GM23338 (cell line): Measurements from ENCODE around the gene RPP21. TPM values are rescaled to one million over a fixed set of nuclear protein-coding genes. Genes with fewer than 3 reads are reported as not detected.

Source experiments
- ATAC-seq: fragments of 200-7000 bp; cut with Tn5 transposase; 3 replicates; pipeline ENCODE4 v1.9.1; 2020
- DNase-seq: peaks from one replicate; pipeline ENCODE4 v3.0.0-alpha.2; 2015; ENCODE audit warnings: low spot score
- H2AFZ ChIP-seq: fragments of 200-600 bp; sonication (generic); 2 replicates; pipeline ENCODE4 v1.8.0; 2016; ENCODE audit warnings: antibody characterized with exemption, mild to moderate bottlenecking, moderate library complexity
- H3F3A ChIP-seq: fragments of 200-600 bp; sonication (generic); replicated peaks from 2 replicates; pipeline ENCODE4 v1.8.0; 2017; ENCODE audit warnings: antibody characterized with exemption, mixed run types, low read depth
- H3K27ac ChIP-seq: fragments of 200-600 bp; sonication (generic); 2 replicates; pipeline ENCODE4 v1.6.1; 2016; ENCODE audit warnings: low read depth
- H3K27me3 ChIP-seq: fragments of 200-600 bp; sonication (generic); 2 replicates; pipeline ENCODE4 v1.8.0; 2016; ENCODE audit warnings: mild to moderate bottlenecking, mixed run types, moderate library complexity; ENCODE audit not compliant: insufficient read depth
- H3K36me3 ChIP-seq: fragments of 200-600 bp; sonication (generic); 2 replicates; pipeline ENCODE4 v1.8.0; 2016; ENCODE audit warnings: mild to moderate bottlenecking; ENCODE audit not compliant: insufficient read depth
- H3K4me1 ChIP-seq: fragments of 200-600 bp; sonication (generic); 2 replicates; pipeline ENCODE4 v1.8.0; 2016; ENCODE audit warnings: mild to moderate bottlenecking, moderate library complexity; ENCODE audit not compliant: insufficient read depth
- H3K4me2 ChIP-seq: fragments of 200-600 bp; sonication (generic); 2 replicates; pipeline ENCODE4 v1.7.1; 2017; ENCODE audit warnings: mixed run types
- H3K4me3 ChIP-seq: fragments of 200-600 bp; sonication (generic); 2 replicates; pipeline ENCODE4 v1.6.1; 2016; ENCODE audit warnings: mixed run types
- H3K79me2 ChIP-seq: fragments of 200-600 bp; sonication (generic); replicated peaks from 2 replicates; pipeline ENCODE4 v1.8.0; 2017; ENCODE audit warnings: mild to moderate bottlenecking; ENCODE audit not compliant: insufficient read depth
- H3K9me2 ChIP-seq: fragments of 200-600 bp; sonication (generic); 2 replicates; pipeline ENCODE4 v1.8.0; 2017; ENCODE audit not compliant: insufficient read depth
- H4K20me1 ChIP-seq: fragments of 200-600 bp; sonication (generic); replicated peaks from 2 replicates; pipeline ENCODE4 v1.8.0; 2017; ENCODE audit warnings: mild to moderate bottlenecking; ENCODE audit not compliant: insufficient read depth
- H3K27ac Mint-ChIP-seq: 2 replicates; pipeline ENCODE4 v1.8.0; 2020; ENCODE audit warnings: inconsistent platforms, mild to moderate bottlenecking, moderate library complexity, mixed read lengths
- H3K27me3 Mint-ChIP-seq: 3 replicates; pipeline ENCODE4 v1.8.0; 2022; ENCODE audit warnings: low read depth, mild to moderate bottlenecking, moderate library complexity, mixed read lengths, inconsistent platforms; ENCODE audit not compliant: insufficient read depth, poor library complexity
- H3K36me3 Mint-ChIP-seq: 3 replicates; pipeline ENCODE4 v1.8.0; 2021; ENCODE audit warnings: low read depth, mild to moderate bottlenecking, inconsistent platforms, moderate library complexity, mixed read lengths
- H3K4me1 Mint-ChIP-seq: 3 replicates; pipeline ENCODE4 v1.8.0; 2020; ENCODE audit warnings: mild to moderate bottlenecking, inconsistent platforms, mixed read lengths
- H3K4me3 Mint-ChIP-seq: 3 replicates; pipeline ENCODE4 v1.8.0; 2021; ENCODE audit warnings: moderate library complexity, mild to moderate bottlenecking, inconsistent platforms, mixed read lengths
- H3K9me3 Mint-ChIP-seq: 3 replicates; pipeline ENCODE4 v1.8.0; 2020; ENCODE audit warnings: moderate library complexity, mild to moderate bottlenecking, inconsistent platforms, mixed read lengths
- CREB1 ChIP-seq: fragments of 250-450 bp; sonication (Bioruptor Pico); IDR thresholded peaks from 2 replicates; pipeline ENCODE4 v1.5.0; 2020; ENCODE audit warnings: low read depth, mild to moderate bottlenecking, moderate library complexity
- EZH2 ChIP-seq: fragments of 200-600 bp; sonication (generic); IDR thresholded peaks from one replicate; pipeline ENCODE4 v1.8.0; 2017; ENCODE audit warnings: antibody characterized with exemption, mild to moderate bottlenecking, low read depth; ENCODE audit not compliant: unreplicated experiment
- NANOG ChIP-seq: IDR thresholded peaks from 2 replicates; pipeline ENCODE4 v1.6.1; 2016; ENCODE audit warnings: antibody characterized with exemption, borderline replicate concordance
- POLR2AphosphoS5 ChIP-seq: IDR thresholded peaks from 2 replicates; pipeline ENCODE4 v1.6.1; 2016; ENCODE audit warnings: antibody characterized with exemption, low read depth
- STAT1 ChIP-seq: IDR thresholded peaks from one replicate; pipeline ENCODE4 v1.6.1; 2016; ENCODE audit warnings: antibody characterized with exemption; ENCODE audit not compliant: unreplicated experiment
- ZNF114 ChIP-seq: fragments of 250-450 bp; sonication (Bioruptor Pico); IDR thresholded peaks from 2 replicates; pipeline ENCODE4 v1.5.0; 2020; ENCODE audit warnings: mild to moderate bottlenecking, moderate library complexity
- ZNF331 ChIP-seq: fragments of 250-450 bp; sonication (Bioruptor Pico); IDR thresholded peaks from 2 replicates; pipeline ENCODE4 v1.5.0; 2020; ENCODE audit warnings: low read depth, mild to moderate bottlenecking, moderate library complexity
- long read RNA-seq: library from polyadenylated mRNA; unstranded; transcript quantifications from one replicate; pipeline ENCODE4 v2.0.0, GENCODE V29; 2020; ENCODE audit not compliant: unreplicated experiment
- polyA plus RNA-seq: library from polyadenylated mRNA; unstranded; fragments of >200 nt; fragmentation: Nextera tagmentation; extraction: Ambion mirVana; gene quantifications from 2 replicates; pipeline ENCODE4 v1.2.1, GENCODE V29; 2016
- total RNA-seq: library from RNA; depleted of rRNA; stranded (reverse); fragments of >200 nt; shearing (Covaris generic); gene quantifications from 2 replicates; pipeline ENCODE4 v1.2.3, GENCODE V29; 2014; rRNA removed
- TF ChIP-seq, protein P1 (sequence below): IDR thresholded peaks from 2 replicates; pipeline ENCODE4 v1.6.1; 2016; ENCODE audit warnings: antibody characterized with exemption
- TF ChIP-seq, protein P2 (sequence below): fragments of 250-450 bp; sonication (Bioruptor Pico); IDR thresholded peaks from 2 replicates; pipeline ENCODE4 v1.5.0; 2020; ENCODE audit warnings: mild to moderate bottlenecking, moderate library complexity

RPP21 gene
- total RNA-seq, result 63.7 and 79.3 TPM in 2 replicates
- polyA plus RNA-seq, result 161 and 178 TPM in 2 replicates
- long read RNA-seq, transcript RPP21-223 (5 exons, 522 nt), result minor isoform, 7 of 70 reads
- long read RNA-seq, transcript RPP21-224 (5 exons, 525 nt), result major isoform, 41 of 70 reads
- long read RNA-seq, transcript RPP21-221 (4 exons, 594 nt), result minor isoform, 15 of 70 reads
- long read RNA-seq, partial matches to known transcripts, result 1 of 70 reads
- long read RNA-seq, other reads (novel, unspliced or antisense), result 0 of 70 reads

DNA sequence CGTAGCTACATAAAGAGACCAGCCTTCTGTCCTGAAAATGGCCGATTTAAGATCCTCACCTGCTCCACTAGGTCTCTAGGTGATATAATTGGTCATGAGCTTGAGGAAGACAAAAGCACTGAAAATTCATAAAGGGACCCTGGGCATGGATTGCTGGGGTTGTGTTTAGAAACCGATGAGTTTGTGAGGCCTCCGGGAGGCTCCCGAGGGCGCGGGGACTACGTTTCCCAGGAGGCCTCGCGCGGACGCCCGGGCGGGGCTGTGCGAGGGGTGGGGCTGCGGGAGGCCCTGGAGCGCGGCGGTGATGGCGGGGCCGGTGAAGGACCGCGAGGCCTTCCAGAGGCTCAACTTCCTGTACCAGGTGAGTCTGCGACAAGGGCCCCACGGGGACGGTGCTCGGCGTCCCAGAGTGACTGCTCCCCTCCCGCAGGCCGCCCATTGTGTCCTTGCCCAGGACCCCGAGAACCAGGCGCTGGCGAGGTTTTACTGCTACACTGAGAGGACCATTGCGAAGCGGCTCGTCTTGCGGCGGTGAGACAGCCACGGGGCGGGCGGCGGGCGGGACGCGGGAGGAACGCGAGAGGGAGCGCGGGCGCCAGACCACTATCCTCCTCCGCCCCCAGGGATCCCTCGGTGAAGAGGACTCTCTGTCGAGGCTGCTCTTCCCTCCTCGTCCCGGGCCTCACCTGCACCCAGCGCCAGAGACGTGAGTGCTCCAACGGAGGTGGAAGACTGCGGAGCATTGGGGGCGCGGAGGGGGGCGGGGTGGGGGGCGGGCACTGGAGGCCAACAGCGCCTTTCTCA lies at the start of gene RPP21:
Gene RPP21 (plus strand): TSS at position 289 of the 804 bp plus-strand sequence. CDS start 16 bp downstream, at position 305.
- Mint-ChIP-seq H3K4me1 (peaks cover 8% of the 10 kb centered on the region), H3K27ac (peak within 1 kb of the TSS; percentile 85), H3K4me3 (peak within 1 kb of the TSS; percentile 86), H3K9me3 (no peaks in the 10 kb centered on the region), H3K36me3 (peaks cover 35% of the 10 kb centered on the region), H3K27me3 (peaks cover 5% of the 10 kb centered on the region)
- Histone ChIP-seq H2AFZ (peak within 1 kb of the TSS; percentile 90; the same call in 1 of the 2 replicates), H3K27me3 (no peaks in the 10 kb centered on the region), H3K4me1 (no peaks in the 10 kb centered on the region), H3K79me2 (0 out of 2 replicates have a peak, but pooled peaks cover 4% of the 10 kb centered on the region), H3K27ac (peak within 1 kb of the TSS; percentile 4; the same call in 1 of the 2 replicates), H3K4me2 (peak within 1 kb of the TSS; percentile 73), H3K36me3 (peaks cover 10% of the 10 kb centered on the region; the same call in 1 of the 2 replicates), H3K9me2 (no peaks in the 10 kb centered on the region), H3F3A (no peaks in the 10 kb centered on the region), H3K4me3 (peak within 1 kb of the TSS; percentile 94), H4K20me1 (0 out of 2 replicates have a peak, but pooled peaks cover 8% of the 10 kb centered on the region)
- peak; percentile 98 for ATAC-seq
- DNase-seq, result peak; percentile 93
- TF ChIP-seq POLR2AphosphoS5 (peak; percentile 85), ZNF331 (CRISPR knock-in tag) (no peak), CREB1 (CRISPR knock-in tag) (no peak; the same call in 1 of the 2 replicates), ZNF114 (no peak), STAT1 (no peak)
- TF ChIP-seq, protein P1, sequence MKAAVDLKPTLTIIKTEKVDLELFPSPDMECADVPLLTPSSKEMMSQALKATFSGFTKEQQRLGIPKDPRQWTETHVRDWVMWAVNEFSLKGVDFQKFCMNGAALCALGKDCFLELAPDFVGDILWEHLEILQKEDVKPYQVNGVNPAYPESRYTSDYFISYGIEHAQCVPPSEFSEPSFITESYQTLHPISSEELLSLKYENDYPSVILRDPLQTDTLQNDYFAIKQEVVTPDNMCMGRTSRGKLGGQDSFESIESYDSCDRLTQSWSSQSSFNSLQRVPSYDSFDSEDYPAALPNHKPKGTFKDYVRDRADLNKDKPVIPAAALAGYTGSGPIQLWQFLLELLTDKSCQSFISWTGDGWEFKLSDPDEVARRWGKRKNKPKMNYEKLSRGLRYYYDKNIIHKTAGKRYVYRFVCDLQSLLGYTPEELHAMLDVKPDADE, result peak; percentile 62

DNA sequence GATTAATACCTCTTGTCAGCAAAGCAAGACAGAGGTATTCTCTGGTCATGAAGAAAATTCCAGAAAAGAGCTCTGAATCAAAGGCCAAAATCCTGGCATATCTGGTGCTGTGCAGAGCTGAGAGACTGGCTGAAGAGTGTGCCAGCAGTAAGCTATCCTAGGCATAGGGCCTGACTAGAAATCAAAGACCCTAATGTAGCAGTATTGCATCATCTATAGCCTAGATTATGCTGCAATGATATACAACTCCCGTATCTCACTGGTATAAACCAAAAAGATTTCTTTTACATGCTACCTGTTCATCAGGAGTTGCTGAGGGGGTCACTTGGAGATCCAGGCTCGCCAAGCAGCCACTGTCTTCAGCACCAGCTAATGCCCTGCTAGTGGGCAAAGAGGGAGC lies 49.1 kb upstream of the RPP21 start:
- no peak overlapping the region for H2AFZ ChIP-seq
- H3K36me3 Mint-ChIP-seq, result peaks cover 99% of the 10 kb centered on the region
- peaks cover 11% of the 10 kb centered on the region for H3K27me3 Mint-ChIP-seq
- ATAC-seq (no peak), DNase-seq (no peak)
- no peaks in the 10 kb centered on the region for H3F3A ChIP-seq
- peaks cover 56% of the 10 kb centered on the region for H3K9me3 Mint-ChIP-seq
- peaks cover 27% of the 10 kb centered on the region for H3K79me2 ChIP-seq
- 0 out of 2 replicates have a peak, but pooled peaks cover 2% of the 10 kb centered on the region for H3K9me2 ChIP-seq
- no peak overlapping the region for H3K27ac ChIP-seq
- H3K4me3 Mint-ChIP-seq, result no peak overlapping the region
- no peak overlapping the region for H3K27ac Mint-ChIP-seq
- no peaks in the 10 kb centered on the region for H3K27me3 ChIP-seq
- H3K36me3 ChIP-seq, result peaks cover 49% of the 10 kb centered on the region
- no peaks in the 10 kb centered on the region for H3K4me1 Mint-ChIP-seq
- peaks cover 6% of the 10 kb centered on the region for H4K20me1 ChIP-seq
- no peak overlapping the region for H3K4me3 ChIP-seq
- H3K4me1 ChIP-seq, result no peaks in the 10 kb centered on the region
- no peak overlapping the region for H3K4me2 ChIP-seq
- no peak for TF ChIP-seq ZNF114
- no peak for TF ChIP-seq NANOG
- TF ChIP-seq STAT1, result no peak
- no peak for TF ChIP-seq EZH2
- TF ChIP-seq, protein P2, sequence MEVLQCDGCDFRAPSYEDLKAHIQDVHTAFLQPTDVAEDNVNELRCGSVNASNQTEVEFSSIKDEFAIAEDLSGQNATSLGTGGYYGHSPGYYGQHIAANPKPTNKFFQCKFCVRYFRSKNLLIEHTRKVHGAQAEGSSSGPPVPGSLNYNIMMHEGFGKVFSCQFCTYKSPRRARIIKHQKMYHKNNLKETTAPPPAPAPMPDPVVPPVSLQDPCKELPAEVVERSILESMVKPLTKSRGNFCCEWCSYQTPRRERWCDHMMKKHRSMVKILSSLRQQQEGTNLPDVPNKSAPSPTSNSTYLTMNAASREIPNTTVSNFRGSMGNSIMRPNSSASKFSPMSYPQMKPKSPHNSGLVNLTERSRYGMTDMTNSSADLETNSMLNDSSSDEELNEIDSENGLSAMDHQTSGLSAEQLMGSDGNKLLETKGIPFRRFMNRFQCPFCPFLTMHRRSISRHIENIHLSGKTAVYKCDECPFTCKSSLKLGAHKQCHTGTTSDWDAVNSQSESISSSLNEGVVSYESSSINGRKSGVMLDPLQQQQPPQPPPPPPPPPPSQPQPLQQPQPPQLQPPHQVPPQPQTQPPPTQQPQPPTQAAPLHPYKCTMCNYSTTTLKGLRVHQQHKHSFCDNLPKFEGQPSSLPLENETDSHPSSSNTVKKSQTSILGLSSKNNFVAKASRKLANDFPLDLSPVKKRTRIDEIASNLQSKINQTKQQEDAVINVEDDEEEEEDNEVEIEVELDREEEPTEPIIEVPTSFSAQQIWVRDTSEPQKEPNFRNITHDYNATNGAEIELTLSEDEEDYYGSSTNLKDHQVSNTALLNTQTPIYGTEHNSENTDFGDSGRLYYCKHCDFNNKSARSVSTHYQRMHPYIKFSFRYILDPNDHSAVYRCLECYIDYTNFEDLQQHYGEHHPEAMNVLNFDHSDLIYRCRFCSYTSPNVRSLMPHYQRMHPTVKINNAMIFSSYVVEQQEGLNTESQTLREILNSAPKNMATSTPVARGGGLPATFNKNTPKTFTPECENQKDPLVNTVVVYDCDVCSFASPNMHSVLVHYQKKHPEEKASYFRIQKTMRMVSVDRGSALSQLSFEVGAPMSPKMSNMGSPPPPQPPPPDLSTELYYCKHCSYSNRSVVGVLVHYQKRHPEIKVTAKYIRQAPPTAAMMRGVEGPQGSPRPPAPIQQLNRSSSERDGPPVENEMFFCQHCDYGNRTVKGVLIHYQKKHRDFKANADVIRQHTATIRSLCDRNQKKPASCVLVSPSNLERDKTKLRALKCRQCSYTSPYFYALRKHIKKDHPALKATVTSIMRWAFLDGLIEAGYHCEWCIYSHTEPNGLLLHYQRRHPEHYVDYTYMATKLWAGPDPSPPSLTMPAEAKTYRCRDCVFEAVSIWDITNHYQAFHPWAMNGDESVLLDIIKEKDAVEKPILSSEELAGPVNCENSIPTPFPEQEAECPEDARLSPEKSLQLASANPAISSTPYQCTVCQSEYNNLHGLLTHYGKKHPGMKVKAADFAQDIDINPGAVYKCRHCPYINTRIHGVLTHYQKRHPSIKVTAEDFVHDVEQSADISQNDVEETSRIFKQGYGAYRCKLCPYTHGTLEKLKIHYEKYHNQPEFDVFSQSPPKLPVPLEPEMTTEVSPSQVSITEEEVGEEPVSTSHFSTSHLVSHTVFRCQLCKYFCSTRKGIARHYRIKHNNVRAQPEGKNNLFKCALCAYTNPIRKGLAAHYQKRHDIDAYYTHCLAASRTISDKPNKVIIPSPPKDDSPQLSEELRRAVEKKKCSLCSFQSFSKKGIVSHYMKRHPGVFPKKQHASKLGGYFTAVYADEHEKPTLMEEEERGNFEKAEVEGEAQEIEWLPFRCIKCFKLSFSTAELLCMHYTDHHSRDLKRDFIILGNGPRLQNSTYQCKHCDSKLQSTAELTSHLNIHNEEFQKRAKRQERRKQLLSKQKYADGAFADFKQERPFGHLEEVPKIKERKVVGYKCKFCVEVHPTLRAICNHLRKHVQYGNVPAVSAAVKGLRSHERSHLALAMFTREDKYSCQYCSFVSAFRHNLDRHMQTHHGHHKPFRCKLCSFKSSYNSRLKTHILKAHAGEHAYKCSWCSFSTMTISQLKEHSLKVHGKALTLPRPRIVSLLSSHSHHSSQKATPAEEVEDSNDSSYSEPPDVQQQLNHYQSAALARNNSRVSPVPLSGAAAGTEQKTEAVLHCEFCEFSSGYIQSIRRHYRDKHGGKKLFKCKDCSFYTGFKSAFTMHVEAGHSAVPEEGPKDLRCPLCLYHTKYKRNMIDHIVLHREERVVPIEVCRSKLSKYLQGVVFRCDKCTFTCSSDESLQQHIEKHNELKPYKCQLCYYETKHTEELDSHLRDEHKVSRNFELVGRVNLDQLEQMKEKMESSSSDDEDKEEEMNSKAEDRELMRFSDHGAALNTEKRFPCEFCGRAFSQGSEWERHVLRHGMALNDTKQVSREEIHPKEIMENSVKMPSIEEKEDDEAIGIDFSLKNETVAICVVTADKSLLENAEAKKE (CRISPR knock-in tag), result no peak
